HCT116 (cell line): ENCODE measurements around the gene PPFIBP1. TPM values are rescaled to one million over a fixed set of nuclear protein-coding genes. Genes with fewer than 3 reads are reported as not detected.
"Not testable (repeated sequence)": the region's sequence is repeated elsewhere in the genome, so short reads cannot be mapped to it uniquely, and the experiment has no call there.

Experiments used
- ATAC-seq: fragments of 200-7000 bp; cut with Tn5 transposase; 2 replicates; pipeline ENCODE4 v1.9.1; 2020; ENCODE audit warnings: mild to moderate bottlenecking, moderate library complexity
- BruUV-seq: library from RNA; stranded (reverse); fragments of 400-500 nt; replicated peaks from 2 replicates; lab custom pipeline; 2021; lab: Mats Ljungman, UMichigan
- CTCF ChIA-PET: fragments of 300-600 bp; sonication (Branson Sonifier 250); formaldehyde crosslinking; loops from one replicate; lab custom pipeline; 2021; ENCODE audit warnings: antibody characterized with exemption; lab: Charles Lee
- POLR2A ChIA-PET: fragments of 300-600, 350-600 bp; sonication (Branson Sonifier 250); formaldehyde crosslinking; loops from one replicate; lab custom pipeline; 2021; ENCODE audit warnings: antibody characterized with exemption; lab: Charles Lee
- RAD21 ChIA-PET, 2 experiments: fragments of 300-600 bp; sonication (Branson Sonifier 250); formaldehyde crosslinking; loops; one replicate each; lab custom pipeline; 2023; ENCODE audit warnings: low total read pairs in 2 of 2; ENCODE audit not compliant: uncharacterized antibody in 2 of 2, unreplicated experiment in 2 of 2, low non-redundant PET in 1 of 2; lab: Charles Lee
- DNase-seq: peaks from one replicate; pipeline ENCODE4 v3.0.0-alpha.2; 2010; ENCODE audit warnings: low read depth, low spot score
- H2AFZ ChIP-seq: fragments of 200-600 bp; shearing (Covaris generic), sonication (generic); 2 replicates; pipeline ENCODE4 v1.6.1; 2017; ENCODE audit warnings: low read depth, mixed run types, mixed read lengths, antibody characterized with exemption, low read length; ENCODE audit not compliant: poor library complexity, severe bottlenecking
- H3K27ac ChIP-seq: 2 replicates; pipeline ENCODE4 v1.5.1; 2012; ENCODE audit warnings: low read depth, low read length
- H3K27me3 ChIP-seq: fragments of 200-600 bp; sonication (generic); 2 replicates; pipeline ENCODE4 v1.6.1; 2016; ENCODE audit warnings: mixed run types, low read length, mixed read lengths; ENCODE audit not compliant: insufficient read depth
- H3K36me3 ChIP-seq, 2 experiments: fragments of 200-500 bp in 1 of 2; fragments of 200-600 bp in 1 of 2; sonication (Bioruptor generic) in 1 of 2; sonication (generic) in 1 of 2; 2 replicates each; pipeline versions ENCODE4 v1.5.1 to v1.6.1; 2014 to 2016; ENCODE audit warnings: low read length in 2 of 2, inconsistent platforms in 1 of 2, mixed read lengths in 1 of 2, mixed run types in 1 of 2; ENCODE audit not compliant: insufficient read depth in 2 of 2, control insufficient read depth in 1 of 2
- H3K4me1 ChIP-seq, 2 experiments: fragments of 200-600 bp in 1 of 2; sonication (generic) in 1 of 2; 2 replicates each; pipeline versions ENCODE4 v1.5.1 to v1.6.1; 2012 to 2017; ENCODE audit warnings: low read length in 2 of 2, inconsistent platforms in 1 of 2, mild to moderate bottlenecking in 1 of 2, mixed read lengths in 1 of 2, mixed run types in 1 of 2, moderate library complexity in 1 of 2; ENCODE audit not compliant: insufficient read depth in 2 of 2, control insufficient read depth in 1 of 2
- H3K4me2 ChIP-seq: fragments of 200-600 bp; sonication (generic); 2 replicates; pipeline ENCODE4 v1.6.1; 2017; ENCODE audit warnings: mixed run types, low read length, mixed read lengths
- H3K4me3 ChIP-seq, 2 experiments: fragments of 200-600 bp in 1 of 2; sonication (generic) in 1 of 2; replicated peaks in 1 of 2; 2 replicates each; pipeline ENCODE4 v1.5.1; 2011 to 2016; ENCODE audit warnings: low read length in 2 of 2, control low read depth in 1 of 2, low read depth in 1 of 2, mild to moderate bottlenecking in 1 of 2, mixed read lengths in 1 of 2, mixed run types in 1 of 2
- H3K79me2 ChIP-seq: fragments of 200-600 bp; sonication (generic); 2 replicates; pipeline ENCODE4 v1.6.1; 2017; ENCODE audit warnings: mild to moderate bottlenecking, mixed run types, low read length, moderate library complexity, mixed read lengths; ENCODE audit not compliant: insufficient read depth
- H3K9ac ChIP-seq: fragments of 200-600 bp; sonication (generic); 2 replicates; pipeline ENCODE4 v1.6.1; 2016; ENCODE audit warnings: low read length, mixed read lengths
- H3K9me2 ChIP-seq: fragments of 200-600 bp; sonication (generic), shearing (Covaris generic); 2 replicates; pipeline ENCODE4 v1.6.1; 2017; ENCODE audit warnings: mixed run types, mild to moderate bottlenecking, moderate library complexity; ENCODE audit not compliant: insufficient read depth
- H3K9me3 ChIP-seq, 2 experiments: fragments of 200-500 bp in 1 of 2; fragments of 200-600 bp in 1 of 2; sonication (Bioruptor generic) in 1 of 2; sonication (generic) in 1 of 2; 2 replicates each; pipeline ENCODE4 v1.6.1; 2014 to 2017; ENCODE audit warnings: low read length in 2 of 2, mixed read lengths in 2 of 2, inconsistent platforms in 1 of 2, low read depth in 1 of 2, mild to moderate bottlenecking in 1 of 2, mixed run types in 1 of 2, moderate library complexity in 1 of 2; ENCODE audit not compliant: control insufficient read depth in 1 of 2, insufficient read depth in 1 of 2
- H4K20me1 ChIP-seq: fragments of 200-600 bp; sonication (generic), shearing (Covaris generic); 2 replicates; pipeline ENCODE4 v1.6.1; 2017; ENCODE audit warnings: mixed run types, mild to moderate bottlenecking, moderate library complexity; ENCODE audit not compliant: insufficient read depth
- CEBPB ChIP-seq: IDR thresholded peaks from 2 replicates; pipeline ENCODE4 v1.6.1; 2012; ENCODE audit warnings: low read depth
- CTCF ChIP-seq, 3 experiments: fragments of 200-600 bp in 1 of 3; sonication (generic) in 1 of 3; IDR thresholded peaks in 2 of 3; conservative IDR thresholded peaks in 1 of 3; 2 replicates each; pipeline ENCODE4 v1.5.1; 2012 to 2017; ENCODE audit warnings: low read depth in 2 of 3, low read length in 2 of 3, antibody characterized with exemption in 1 of 3, borderline replicate concordance in 1 of 3, control low read depth in 1 of 3, mild to moderate bottlenecking in 1 of 3, mixed read lengths in 1 of 3, mixed run types in 1 of 3, moderate library complexity in 1 of 3; ENCODE audit not compliant: insufficient read depth in 1 of 3
- RAD21 ChIP-seq: IDR thresholded peaks from 2 replicates; pipeline ENCODE4 v1.6.1; 2012; ENCODE audit warnings: low read depth, mild to moderate bottlenecking
- SRF ChIP-seq: IDR thresholded peaks from 2 replicates; pipeline ENCODE4 v1.6.1; 2012; ENCODE audit warnings: low read depth
- YY1 ChIP-seq: IDR thresholded peaks from 2 replicates; pipeline ENCODE4 v1.6.1; 2011; ENCODE audit warnings: low read length, low read depth, moderate library complexity, mild to moderate bottlenecking; ENCODE audit not compliant: insufficient replicate concordance; ENCODE audit errors: extremely low read depth
- ZFX ChIP-seq: fragments of 450-650 bp; IDR thresholded peaks from 2 replicates; pipeline ENCODE4 v1.6.1; 2017
- ZNF274 ChIP-seq: fragments of 200-500 bp; sonication (Bioruptor generic); IDR thresholded peaks from 2 replicates; pipeline ENCODE4 v1.6.1; 2014; ENCODE audit warnings: mild to moderate bottlenecking, low read depth, low read length, inconsistent platforms
- intact Hi-C: fragments of 100-400 bp; cut with micrococcal nuclease; formaldehyde crosslinking; loops from 2 replicates; pipeline ENCODE4 v1.10.0; 2022
- total RNA-seq: library from RNA; stranded (reverse); gene quantifications from one replicate; pipeline ENCODE4 v1.2.1, GENCODE V29; 2021; ENCODE audit not compliant: unreplicated experiment

PPFIBP1 gene
- total RNA-seq, 1 experiment from 2014 or later: 102 TPM

DNA sequence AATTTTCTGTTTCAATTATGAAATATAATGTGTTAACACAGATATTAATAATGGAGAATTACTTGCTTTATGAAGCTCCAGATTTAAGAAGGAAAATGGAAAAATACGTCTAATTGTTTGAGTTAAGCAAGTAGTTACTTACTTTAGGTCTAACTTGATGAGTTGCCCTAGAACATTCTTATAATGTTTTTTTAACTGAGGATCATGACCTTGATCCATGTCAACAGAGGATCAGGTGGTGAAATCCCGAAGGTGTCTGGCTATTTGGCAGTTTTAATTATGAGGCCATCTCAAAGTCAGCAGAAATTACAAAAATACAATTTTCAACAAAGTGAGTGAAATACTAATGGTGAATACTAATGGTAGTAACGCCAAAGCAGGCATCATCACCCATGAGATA, 115.3 kb downstream of the PPFIBP1 start:
- no TSS peak for BruUV-seq
- Histone ChIP-seq H3K9me2 (no peaks in the 10 kb centered on the region), H3K4me2 (no peak overlapping the region), H3K4me1 (peaks cover 3 to 11% of the 10 kb centered on the region in 2 experiments; a peak in 1 of 4 replicates), H3K79me2 (no peaks in the 10 kb centered on the region), H3K27ac (no peak overlapping the region), H3K9me3 (no peaks in the 10 kb centered on the region), H2AFZ (no peak overlapping the region), H3K4me3 (no peak overlapping the region), H3K9ac (no peak overlapping the region), H3K36me3 (no peaks in the 10 kb centered on the region), H3K27me3 (no peaks in the 10 kb centered on the region), H4K20me1 (no peaks in the 10 kb centered on the region; the same call in 1 of the 2 replicates)
- CTCF ChIA-PET: no interaction called here
- POLR2A ChIA-PET: interaction anchor here (0.9 kb wide), 1 partner anchor 16 kb away, joined by 3 read pairs; no protein-coding TSS in a partner anchor
- DNase-seq (no peak), ATAC-seq (no peak)
- intact Hi-C loops: no loop called here
- no peak for TF ChIP-seq RAD21
- no peak for TF ChIP-seq ZNF274
- TF ChIP-seq SRF: no peak
- TF ChIP-seq CEBPB: no peak
- TF ChIP-seq CTCF (IDR thresholded peaks at IDR 0.05 in 2 of 3, conservative IDR thresholded peaks at IDR 0.05 in 1 of 3; ENCODE audit: borderline replicate concordance in 1 of 3, insufficient read depth in 1 of 3, low read depth in 2 of 3, low read length in 2 of 3): no peak
- no peak for TF ChIP-seq YY1
- no peak for TF ChIP-seq ZFX
- RAD21 ChIA-PET: no interaction called here

GRCh38 chr12:27640566-27641200, 116.7 kb downstream of the PPFIBP1 start:
- H3K27ac ChIP-seq, H3K79me2 ChIP-seq, H3K4me1 ChIP-seq, RAD21 ChIA-PET, POLR2A ChIA-PET, H3K9ac ChIP-seq, DNase-seq, H4K20me1 ChIP-seq, BruUV-seq, CTCF ChIA-PET, ATAC-seq, H3K9me2 ChIP-seq, H3K9me3 ChIP-seq, H3K4me2 ChIP-seq, H2AFZ ChIP-seq, H3K27me3 ChIP-seq, H3K4me3 ChIP-seq, intact Hi-C loops, H3K36me3 ChIP-seq: not testable (repeated sequence)

DNA sequence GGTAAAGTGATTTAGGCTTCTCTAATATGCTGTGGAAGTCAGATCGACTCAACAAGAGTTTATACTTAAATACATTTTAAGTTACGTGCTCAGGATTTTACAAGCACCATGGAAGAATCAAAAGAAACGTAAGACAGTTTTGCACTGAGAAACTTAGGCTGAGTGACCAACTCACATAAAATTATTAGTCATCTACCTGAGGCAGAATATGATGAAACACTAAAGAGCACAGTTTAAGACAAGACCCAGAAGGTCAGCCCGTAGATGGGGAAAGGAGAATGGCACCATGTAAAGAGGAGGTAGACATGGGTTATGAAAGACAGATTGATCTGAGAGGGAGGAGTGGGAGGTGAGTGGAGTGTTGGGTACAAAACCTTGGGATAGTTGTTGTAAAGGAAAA, 118.4 kb downstream of the PPFIBP1 start:
- CTCF ChIA-PET: not testable (repeated sequence)

More for the DNA sequence above, 118.4 kb downstream of the PPFIBP1 start:
- H4K20me1 ChIP-seq, H3K9me3 ChIP-seq, BruUV-seq, intact Hi-C loops, H3K27ac ChIP-seq, H3K36me3 ChIP-seq, H3K79me2 ChIP-seq, RAD21 ChIA-PET, H3K4me3 ChIP-seq, H3K27me3 ChIP-seq, H3K9me2 ChIP-seq, POLR2A ChIA-PET, H3K4me1 ChIP-seq, H3K9ac ChIP-seq, ATAC-seq, DNase-seq, H3K4me2 ChIP-seq, H2AFZ ChIP-seq: not testable (repeated sequence)
